NCI-H1105 treated with DMSO at 0.1 percent for 48 hours (cell line): Measurements from ENCODE around the gene CD164L2.
"Not testable (repeated sequence)": the region's sequence is repeated elsewhere in the genome, so short reads cannot be mapped to it uniquely, and the experiment has no call there.

Source experiments
- DNase-seq: peaks from one replicate; lab custom pipeline; 2025; lab: John Stamatoyannopoulos, UW

CD164L2 gene

DNA sequence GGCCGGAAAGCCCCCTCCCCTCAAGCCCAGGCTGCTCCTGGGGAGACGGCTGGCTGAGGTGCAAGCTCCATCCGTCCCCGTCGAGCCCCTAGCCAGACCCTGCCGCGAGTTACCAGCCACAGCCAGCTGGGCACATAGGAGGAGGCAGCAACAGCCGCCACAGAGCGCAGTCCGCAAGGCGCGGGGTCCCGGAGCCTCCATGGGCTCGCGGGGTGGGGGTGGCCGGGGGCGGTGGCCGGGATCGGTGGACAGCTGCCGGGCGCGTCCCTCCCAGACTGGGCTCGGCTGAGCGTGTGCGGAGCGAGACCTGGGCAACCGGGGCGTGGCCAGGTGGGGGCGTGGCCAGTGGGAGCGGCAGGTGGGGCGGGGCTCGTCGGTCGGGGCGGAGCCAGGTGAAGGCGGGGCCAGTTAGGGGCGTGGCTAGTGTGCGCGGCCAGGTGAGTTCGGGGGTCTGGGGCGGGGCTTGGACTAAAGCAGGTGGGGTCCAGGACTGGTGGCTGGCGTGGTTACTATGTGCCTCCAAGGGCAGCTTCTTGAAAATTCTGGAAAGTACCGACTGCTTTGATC lies at the start of gene CD164L2:
CD164L2 (minus strand) TSS at position 295 of the 567 bp plus-strand sequence; CDS start at position 201, 94 bp downstream.
- DNase-seq: no peak

DNA sequence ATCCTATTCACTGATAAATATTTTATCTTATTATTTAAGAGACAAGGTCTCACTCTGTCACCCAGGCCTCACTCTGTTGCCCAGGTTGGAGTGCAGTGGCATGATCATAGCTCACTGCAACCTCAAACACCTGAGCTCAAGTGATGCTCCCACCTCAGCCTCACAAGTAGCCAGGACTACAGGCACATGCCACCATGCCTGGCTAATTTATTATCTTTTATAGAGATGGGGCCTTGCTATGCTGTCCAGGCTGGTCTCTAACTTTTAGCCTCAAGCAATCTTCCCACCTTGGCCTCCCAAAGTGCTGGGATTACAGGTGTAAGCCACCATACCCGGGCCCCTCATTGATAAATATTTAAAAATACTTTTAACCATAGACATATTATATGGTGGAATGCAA lies 49.6 kb upstream of the CD164L2 start:
- not testable (repeated sequence) for DNase-seq

DNA sequence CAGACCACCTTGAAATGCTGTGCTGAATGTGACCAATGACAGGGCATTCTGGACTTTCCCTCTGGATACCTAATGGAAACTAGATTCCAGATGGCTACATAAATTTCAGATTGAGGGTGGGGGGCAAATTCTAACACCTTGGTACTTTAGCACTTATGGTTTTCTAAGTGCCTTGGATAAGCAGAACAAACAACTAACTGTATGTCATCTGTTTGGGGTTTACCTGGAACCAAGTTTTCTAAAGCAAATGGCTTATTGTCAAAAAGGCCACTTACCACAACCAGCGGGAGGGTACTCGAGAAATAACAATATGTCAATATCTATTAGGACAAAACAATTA lies 48.4 kb upstream of the CD164L2 start:
- no peak for DNase-seq

DNA sequence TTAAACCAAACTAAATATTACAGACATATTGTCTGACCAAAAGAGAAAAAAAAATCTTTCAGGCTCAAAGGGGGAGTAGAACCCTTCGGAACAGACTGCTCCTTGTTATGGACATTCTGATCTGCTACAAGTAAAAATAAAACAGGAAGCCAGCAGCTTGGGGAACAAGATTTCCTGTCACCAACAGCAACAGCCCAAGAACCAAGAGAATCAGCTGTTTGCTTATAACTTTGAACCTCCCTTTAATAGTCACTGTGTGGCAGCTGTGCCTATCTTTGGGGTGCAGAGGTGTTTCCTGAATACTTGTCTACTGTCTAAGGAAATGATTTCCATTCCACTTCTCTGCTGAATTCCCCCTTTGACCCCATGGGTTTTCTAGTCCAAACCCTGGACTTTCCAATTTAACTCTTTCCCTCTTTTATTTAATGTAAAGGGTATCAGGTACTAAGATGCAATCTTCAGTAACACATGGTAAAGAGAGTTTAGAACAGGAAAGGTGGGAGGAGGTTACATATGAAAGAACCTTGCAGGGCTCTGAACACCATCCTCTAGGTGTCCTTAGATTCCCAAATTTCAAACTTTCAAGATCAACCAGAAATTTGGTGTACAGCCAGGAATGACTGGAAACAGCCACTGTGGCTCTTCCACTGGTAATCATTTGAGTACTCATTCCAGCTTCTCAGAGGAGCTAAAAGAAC lies 47.9 kb upstream of the CD164L2 start:
- DNase-seq: no peak

DNA sequence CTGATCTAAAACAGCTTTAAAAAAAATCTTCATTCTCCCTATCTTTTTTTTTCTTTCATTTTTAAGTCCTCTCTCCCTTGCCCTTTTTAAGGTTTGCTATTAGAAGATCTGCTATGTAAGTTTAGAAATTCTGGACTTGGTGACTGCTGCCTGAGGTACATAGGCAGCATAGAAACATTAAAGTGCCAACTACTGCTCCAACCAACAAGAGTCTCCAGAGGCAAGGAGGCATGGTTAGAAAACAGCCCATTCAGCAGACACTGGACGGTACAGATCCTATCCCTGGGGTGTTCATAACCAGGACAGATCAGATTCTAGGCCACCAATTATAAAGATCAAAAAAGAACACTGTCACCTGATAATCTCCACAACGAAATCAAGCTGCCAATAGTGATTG lies 45.9 kb upstream of the CD164L2 start:
- no peak for DNase-seq

DNA sequence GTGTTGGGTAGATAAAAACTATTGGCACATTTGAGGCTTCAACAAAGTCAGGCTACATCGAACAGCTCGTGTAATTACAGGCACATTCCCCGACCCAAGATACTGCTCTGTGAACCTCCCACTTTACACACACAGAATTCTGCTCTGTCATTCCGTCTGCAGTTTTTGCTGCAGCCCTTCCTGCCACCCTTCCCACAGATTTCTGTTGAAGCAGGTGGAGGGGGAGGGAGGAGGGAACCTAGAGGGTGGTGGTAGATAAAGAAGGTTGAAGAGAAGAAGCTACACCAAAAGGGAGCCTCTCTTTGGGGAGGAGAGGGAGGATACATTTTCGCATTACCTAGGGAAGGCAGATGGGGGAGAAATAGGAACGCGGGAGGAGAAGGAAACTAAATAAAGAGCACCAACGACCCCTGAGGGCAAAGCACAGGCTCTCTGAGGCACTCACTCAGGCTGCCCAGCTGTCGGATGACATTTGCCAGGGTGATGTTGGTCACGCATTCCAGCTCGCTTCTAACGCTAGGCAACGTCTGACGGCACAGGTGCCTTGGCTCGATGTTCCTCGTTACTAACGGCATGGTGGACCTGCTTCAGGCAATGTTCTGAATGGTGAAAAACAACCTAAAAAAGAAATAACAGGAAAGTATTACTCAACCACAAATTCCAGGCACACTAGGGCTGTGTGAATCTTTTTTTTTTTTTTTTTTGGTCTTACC lies 45.3 kb upstream of the CD164L2 start:
- no peak for DNase-seq

DNA sequence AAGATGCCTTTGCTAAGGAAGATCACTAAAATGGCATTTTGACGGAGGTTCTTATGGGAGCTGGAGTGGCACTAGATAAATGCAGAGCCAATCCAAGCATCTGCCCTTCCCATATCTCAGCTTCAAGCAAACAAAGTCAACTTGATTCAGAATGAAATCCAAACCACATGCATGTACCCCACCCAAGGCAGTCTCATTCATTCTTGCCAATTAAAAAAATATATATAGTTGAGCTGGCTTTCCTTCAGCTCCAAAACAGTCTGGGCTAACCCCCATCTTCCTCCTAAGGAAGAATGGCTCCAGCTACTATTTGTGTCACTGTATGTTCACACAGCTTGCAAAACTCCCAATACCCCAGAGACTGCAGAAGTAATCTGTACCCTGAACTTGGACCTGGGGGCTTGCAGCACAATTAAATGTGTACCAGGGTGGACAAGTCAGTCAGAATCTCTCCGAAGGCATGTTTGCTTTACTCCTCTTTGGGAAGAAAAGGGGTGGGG lies 44.7 kb upstream of the CD164L2 start:
- DNase-seq: no peak

DNA sequence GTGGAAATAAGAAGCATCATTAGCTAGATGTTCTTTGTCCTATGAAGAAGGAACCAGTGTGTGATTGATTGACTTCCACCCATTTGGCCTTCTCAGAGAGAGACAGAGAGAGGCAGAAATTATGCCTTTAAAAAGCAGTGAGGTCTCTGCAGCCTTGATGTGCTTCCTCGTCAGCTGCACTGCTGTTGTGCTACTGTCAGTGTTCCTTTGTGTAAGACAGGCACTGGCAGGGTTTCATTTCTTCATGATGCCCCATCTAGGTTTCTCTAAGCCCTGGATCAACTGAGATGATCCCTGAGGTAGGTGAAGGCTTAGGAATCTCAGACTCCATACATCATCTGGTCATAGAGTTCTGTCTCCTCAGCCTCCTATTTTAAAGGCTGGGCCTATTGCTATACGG lies 44.2 kb upstream of the CD164L2 start:
- DNase-seq: no peak

DNA sequence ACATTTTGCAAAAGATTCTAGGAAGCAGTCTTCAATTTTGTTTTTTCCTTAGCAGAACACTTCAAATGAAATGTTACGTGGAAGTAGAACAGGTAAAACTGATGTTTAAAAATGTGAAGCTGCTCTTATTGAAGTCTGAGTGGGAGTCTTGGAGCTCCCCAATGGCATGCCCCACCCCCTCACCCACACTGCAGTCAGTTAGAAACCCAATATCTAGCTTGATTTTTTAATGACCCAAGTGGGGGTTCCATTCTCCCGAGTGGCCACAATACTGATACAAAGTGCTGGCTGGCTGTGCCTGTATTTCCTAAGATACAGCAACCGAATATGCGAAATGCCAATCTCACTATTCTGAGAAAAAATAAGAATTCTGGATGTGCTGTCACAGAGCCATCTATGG lies 40.6 kb upstream of the CD164L2 start:
- no peak for DNase-seq

DNA sequence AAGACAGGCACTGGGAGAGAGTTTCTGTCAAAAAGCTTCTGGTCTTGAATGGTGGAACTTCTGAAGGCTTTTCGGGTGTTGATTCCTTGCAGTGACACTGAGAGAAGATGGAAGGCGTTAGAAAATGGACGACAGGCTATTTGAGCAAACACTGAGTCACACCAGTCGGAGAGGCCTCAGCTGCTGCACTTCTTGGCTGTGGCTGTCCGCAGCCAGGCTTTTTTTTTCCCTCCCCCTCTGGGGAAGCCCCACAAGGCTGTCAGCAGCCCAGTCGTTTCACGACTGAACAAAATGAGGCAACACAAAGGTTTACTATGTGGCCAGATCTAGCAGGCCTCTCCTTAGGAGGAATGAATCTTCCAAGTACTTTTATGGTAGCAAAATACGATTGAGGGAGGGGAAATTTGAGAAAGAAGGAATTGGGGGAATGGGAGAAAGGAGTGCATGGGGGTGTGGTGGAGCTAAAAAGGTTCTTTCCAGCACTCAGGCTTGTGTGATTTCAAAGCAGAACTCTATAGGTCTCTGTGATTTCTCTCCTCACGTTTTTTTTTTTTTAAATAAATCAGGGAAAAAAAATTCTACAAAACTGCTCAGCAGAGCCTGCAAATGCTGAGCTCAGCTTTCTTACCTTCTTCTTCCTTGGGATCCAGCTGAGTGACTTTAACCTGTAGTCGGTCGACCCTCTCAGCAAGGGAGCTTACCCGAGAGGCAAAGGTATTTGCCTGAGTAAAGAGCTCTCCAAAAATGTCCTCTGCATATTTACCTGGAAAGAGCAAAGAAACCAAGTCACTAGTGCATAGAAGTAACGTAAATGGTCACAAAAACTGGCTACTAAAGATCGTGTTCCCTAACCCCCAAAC lies 35.4 kb upstream of the CD164L2 start:
- DNase-seq: no peak

DNA sequence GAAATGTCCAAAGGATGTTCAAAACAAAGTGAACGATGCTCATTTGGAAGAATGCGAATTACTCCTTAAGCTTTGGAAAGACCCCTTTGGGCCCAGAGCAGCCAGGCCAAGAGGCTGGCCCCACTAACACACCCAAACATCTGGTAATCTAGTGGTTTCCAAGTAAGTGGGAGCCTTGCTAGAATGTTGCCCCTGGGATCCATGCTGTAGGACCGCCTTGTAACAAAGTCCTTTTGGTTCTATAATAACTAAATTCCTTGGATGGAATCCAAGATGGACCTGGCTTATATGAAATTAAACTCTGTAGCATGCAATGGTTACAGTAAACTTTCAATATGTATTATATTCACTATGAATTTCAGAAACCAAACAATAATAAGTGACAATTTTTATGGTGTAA lies 34.6 kb upstream of the CD164L2 start:
- DNase-seq: no peak

DNA sequence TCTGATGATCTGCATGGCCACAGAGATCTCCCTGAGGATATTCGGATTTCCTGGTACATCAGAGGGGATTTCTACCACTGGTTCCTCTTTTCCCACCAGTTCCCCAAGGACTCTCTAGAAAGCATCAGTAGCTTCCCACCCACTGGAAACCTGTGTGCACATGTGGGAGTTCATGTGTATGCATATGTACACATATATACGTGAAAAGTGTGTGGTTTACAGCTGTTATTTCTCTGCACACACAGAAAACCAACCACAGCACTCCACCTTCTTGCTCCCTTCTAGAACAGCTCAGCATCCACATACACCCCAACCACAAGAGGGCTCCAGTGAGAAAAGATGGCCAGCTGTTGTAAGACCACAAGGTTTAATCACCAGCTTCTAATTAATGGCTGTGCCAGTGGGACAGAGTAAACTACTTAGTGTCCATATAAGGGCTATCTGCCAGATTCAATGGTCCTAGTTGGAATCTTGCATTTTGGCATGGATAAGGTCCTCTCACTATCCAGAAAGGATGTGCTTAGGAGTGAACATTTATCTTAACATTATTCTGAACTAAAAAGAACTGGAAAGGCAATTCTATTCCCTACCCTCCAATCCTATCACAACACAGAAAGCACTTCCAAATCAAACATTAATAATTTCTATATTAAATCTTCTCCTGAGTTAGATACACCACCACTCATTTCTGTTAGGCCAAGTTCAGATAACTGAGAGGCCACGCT lies 33.4 kb upstream of the CD164L2 start:
- DNase-seq: peak; percentile 73

DNA sequence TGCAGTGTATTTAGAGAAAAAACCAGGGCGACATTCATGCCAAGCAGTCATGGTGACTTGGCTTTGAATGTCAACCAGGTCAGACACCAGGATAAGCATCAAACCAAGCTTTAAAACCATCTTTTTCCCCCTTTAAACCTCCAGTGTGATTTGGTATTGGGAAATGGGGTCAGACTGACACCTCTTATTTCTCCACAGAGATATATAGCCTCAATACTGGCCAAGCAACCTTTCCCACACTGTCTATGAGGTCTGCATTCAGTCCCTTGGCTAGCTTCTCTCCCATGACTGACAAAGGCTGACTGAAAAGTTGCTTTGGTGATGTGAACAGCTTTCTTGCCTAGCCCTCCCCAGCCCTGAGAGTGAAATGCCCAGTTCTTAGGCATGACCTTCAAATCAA lies 31.0 kb upstream of the CD164L2 start:
- DNase-seq: no peak

DNA sequence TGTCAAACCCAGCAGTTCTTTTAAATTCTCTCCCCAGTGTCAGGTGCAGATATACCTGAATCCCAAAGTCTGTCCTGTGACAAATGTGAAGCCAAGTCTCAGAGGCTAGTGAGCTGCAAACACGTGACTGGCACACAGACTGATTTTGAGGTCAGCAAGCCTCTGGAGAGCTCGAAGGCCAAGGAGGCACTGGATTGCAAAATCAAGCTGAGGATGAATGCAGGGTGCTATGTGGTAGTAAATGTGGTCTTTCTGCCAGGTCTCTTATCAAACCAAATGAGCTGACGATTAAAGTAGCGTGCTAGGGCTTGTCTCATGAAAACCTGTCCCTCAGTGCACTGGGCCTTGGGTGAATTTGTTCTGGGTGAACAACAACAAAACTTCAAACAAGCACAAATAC lies 29.9 kb upstream of the CD164L2 start:
- no peak for DNase-seq

DNA sequence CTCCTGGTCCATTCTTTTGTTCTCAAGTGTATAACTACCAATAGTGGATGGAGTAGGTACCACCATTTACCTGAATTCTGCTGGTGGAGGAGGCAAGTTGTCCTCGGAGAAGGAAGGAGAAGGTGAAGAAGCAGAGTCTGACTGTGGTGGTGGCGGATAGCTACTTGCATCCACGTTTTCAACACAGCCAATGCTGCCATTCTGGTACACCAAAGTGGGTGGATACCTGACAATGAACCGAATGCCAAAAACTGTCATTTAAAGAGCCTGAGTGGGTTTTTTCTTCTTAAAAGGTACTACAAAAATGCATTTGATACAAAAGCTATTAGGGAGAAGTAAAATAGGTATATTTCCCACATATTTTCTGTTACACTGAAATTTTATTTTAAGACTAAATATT lies 29.4 kb upstream of the CD164L2 start:
- no peak for DNase-seq

DNA sequence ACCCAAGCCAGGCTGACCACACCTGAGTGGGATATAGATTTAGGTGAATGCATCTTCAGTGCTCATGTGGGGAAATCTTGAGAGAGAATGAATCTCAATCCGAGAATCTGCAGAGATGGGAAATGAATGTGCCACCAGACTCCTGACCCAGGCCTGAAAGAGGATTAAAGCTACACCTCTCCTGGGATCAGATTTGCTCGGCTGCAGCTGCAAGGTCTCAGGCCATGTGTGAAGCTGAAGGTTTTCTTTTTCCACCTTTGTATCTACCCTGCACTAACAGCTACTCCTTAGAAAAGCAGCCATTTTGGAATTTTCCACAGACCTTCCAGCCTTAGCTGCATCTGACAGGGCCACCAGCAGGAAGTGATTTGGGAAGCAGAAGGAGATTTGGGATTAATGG lies 27.6 kb upstream of the CD164L2 start:
- DNase-seq: no peak

DNA sequence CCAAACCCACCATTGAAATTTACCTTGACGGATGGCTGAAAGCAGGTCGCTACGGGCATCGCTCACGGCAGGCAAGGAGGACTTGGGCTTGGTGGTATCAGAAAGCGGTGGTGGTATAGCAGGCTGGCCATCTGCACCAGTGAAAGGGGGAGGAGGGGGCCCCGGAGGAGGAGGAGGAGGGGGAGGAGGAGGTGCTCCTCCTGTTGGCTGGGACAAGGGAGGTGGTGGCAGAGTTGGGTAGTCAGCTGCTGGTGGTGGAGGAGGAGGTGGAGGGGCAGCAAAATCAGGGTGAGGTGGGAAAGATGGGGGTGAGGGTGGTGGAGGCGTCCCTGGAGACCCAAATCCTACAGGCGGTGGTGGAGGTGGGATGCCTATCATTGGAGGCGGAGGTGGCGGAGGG lies 26.5 kb upstream of the CD164L2 start:
- no peak for DNase-seq

DNA sequence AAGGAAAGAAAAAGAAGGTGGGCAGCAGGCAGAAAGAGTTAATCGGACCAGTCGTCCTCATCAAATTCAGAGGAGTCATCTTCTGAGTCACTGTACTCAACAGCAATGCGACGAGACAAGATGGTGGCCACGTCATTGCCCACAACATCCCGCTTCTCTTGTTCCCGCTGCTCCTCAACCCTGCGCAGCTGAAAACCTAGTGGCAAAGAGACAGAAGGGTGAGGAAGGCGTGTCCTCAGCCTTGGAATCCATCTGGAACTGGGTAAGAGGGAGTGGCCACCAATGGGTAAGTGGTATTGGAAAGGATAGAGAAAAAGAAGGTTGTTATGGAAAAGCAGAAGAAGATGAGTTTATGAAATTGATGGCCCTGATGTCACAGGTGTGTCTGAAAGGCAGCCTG lies 25.0 kb upstream of the CD164L2 start:
- no peak for DNase-seq

DNA sequence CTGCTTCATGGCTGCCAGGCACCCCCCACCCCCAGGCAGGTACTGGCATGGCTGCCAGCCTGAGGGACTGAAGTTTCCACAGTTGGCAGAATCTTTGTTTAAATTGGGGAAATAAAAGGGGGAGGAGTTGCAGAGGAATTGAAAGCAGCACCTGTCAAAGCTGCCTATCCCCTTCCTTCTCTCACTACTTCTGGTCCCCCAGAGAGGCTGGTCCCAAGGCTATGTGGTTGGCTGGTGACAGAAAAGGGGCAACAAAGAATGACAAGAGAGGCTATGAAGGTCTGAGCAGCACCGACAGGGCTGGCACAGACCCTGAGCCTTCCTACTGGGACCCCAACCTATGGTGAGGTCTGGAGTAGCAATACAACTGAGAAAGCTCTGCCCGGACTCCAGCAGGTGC lies 23.7 kb upstream of the CD164L2 start:
- not testable (repeated sequence) for DNase-seq

DNA sequence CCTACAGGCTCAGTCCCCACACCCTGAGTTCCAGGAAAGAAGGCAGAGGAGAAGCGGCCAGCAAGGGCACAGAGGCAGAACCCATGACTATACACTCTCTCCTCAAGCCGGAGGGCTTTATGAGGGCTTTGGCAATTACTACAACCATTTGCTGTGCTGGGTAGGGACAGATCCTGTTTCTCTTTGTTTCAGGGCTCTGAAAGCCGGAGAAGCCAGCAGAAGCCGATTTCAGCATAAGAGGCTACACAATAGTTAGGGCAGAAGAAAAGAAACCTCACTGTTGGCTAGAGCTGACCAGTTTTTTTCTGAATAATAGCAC lies 23.2 kb upstream of the CD164L2 start:
- no peak for DNase-seq

DNA sequence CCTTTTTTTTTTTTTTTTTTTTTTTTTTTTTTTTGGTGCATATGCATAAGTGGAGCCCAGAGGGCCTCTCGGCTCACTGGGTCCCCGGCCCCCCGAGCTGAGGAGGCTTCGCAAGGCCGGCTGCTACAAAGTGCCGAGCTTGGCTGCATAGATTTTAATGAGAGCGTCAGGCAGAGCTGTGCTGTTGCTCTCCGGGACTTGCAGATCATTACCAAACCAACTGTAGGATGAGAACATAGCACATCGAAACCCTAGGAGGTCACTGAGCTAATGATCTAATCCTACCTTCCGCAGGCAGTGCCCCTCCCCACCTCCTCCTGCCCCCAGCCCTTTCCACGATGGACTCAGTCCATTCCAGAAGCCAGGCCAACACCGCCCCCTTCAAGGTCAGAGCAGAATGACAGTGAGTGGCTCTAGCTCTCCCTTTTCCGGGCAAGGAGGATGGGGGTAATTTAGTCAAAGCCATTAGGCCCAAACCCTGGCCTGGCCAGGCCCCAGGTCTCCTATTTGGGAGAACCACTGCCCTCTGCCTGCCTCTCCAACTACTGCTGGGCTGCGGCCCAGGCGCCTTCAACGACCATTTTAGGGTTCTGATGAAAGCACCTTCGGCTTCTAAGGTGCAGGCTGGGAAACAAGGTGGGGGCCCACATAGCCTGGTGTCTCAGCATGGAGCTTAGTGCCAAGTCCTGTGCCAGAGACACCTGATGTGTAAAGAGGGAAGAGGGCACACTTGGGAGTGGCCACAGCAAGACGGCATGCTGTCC lies 22.6 kb upstream of the CD164L2 start:
- not testable (repeated sequence) for DNase-seq
